ENCODE results near the gene CD70.
"Not testable (repeated sequence)": the region's sequence is repeated elsewhere in the genome, so short reads cannot be mapped to it uniquely, and the experiment has no call there.

CD70 gene

GRCh38 chr19:6572217-6572616 lies 18.7 kb downstream of the CD70 start:
- TF ChIP-seq ZFX (IDR thresholded peaks at IDR 0.05; ENCODE audit: borderline replicate concordance) (no peak), CTCF (IDR thresholded peaks at IDR 0.05) (no peak)

GRCh38 chr19:6571167-6571566 lies 19.8 kb downstream of the CD70 start:
- TF ChIP-seq ZFX (IDR thresholded peaks at IDR 0.05; ENCODE audit: borderline replicate concordance) (no peak), CTCF (IDR thresholded peaks at IDR 0.05) (no peak)
- H3K27ac ChIP-seq = no peak overlapping the region

More at GRCh38 chr19:6572217-6572616, 18.7 kb downstream of the CD70 start:
- no peak overlapping the region for H3K27ac ChIP-seq

- no peak overlapping the region for H3K27ac ChIP-seq
- TF ChIP-seq ZFX (IDR thresholded peaks at IDR 0.05; ENCODE audit: borderline replicate concordance) (no peak), CTCF (IDR thresholded peaks at IDR 0.05) (no peak)
Observed at GRCh38 chr19:6570764-6571163, 20.2 kb downstream of the CD70 start.

- no peak for TF ChIP-seq ZFX (IDR thresholded peaks at IDR 0.05; ENCODE audit: borderline replicate concordance)
- TF ChIP-seq CTCF (IDR thresholded peaks at IDR 0.05) = no peak
- H3K27ac ChIP-seq = no peak overlapping the region
Observed at GRCh38 chr19:6568816-6569215, 22.1 kb downstream of the CD70 start.

- H3K27ac ChIP-seq = no peak overlapping the region
- no peak for TF ChIP-seq CTCF (IDR thresholded peaks at IDR 0.05)
- TF ChIP-seq ZFX (IDR thresholded peaks at IDR 0.05; ENCODE audit: borderline replicate concordance) = no peak
Observed at GRCh38 chr19:6568010-6568526, 22.9 kb downstream of the CD70 start.

- H3K27ac ChIP-seq = not testable (repeated sequence)
Observed at GRCh38 chr19:6566727-6567126, 24.2 kb downstream of the CD70 start.

- H3K27ac ChIP-seq = no peak overlapping the region
- no peak for TF ChIP-seq ZFX (IDR thresholded peaks at IDR 0.05; ENCODE audit: borderline replicate concordance)
- no peak for TF ChIP-seq CTCF (IDR thresholded peaks at IDR 0.05)
Observed at GRCh38 chr19:6564393-6564792, 26.6 kb downstream of the CD70 start.

GRCh38 chr19:6562437-6562836 lies 28.5 kb downstream of the CD70 start:
- not testable (repeated sequence) for H3K27ac ChIP-seq
- TF ChIP-seq CTCF (IDR thresholded peaks at IDR 0.05) = 0 out of 2 replicates have a peak, but pooled peaks have one; percentile 5

Measured in 22Rv1 (cell line).